K562 (cell line): ENCODE measurements around the gene DCPS. TPM values are rescaled to one million over a fixed set of nuclear protein-coding genes. Genes with fewer than 3 reads are reported as not detected.

Experiments
- ARNT ChIP-seq, 2 experiments: fragments of 450-650 bp; IDR thresholded peaks; 2 replicates each; pipeline ENCODE4 v1.6.1; 2016; ENCODE audit warnings: mild to moderate bottlenecking in 1 of 2
- C11orf30 ChIP-seq: fragments of 450-650 bp; IDR thresholded peaks from 2 replicates; pipeline ENCODE4 v1.6.1; 2016; ENCODE audit warnings: low read depth, mild to moderate bottlenecking
- CCNT2 ChIP-seq: IDR thresholded peaks from 2 replicates; pipeline ENCODE4 v1.6.1; 2011; ENCODE audit warnings: borderline replicate concordance, low read depth, mild to moderate bottlenecking, moderate library complexity, mixed read lengths, low read length; ENCODE audit not compliant: insufficient read length; ENCODE audit errors: extremely low read depth
- COPS2 ChIP-seq: fragments of 450-650 bp; conservative IDR thresholded peaks from 2 replicates; pipeline ENCODE4 v1.6.1; 2016; ENCODE audit warnings: mild to moderate bottlenecking, moderate library complexity
- GABPB1 ChIP-seq: sonication (generic); formaldehyde crosslinking; IDR thresholded peaks from 2 replicates; pipeline ENCODE4 v1.8.0; 2022; ENCODE audit warnings: mild to moderate bottlenecking, missing genetic modification reagents
- GTF2B ChIP-seq: IDR thresholded peaks from 2 replicates; pipeline ENCODE4 v1.6.1; 2011; ENCODE audit not compliant: insufficient read length; ENCODE audit errors: extremely low read depth
- KLF1 ChIP-seq: fragments of 450-650 bp; IDR thresholded peaks from 2 replicates; pipeline ENCODE4 v1.6.1; 2016; ENCODE audit warnings: missing genetic modification characterization, missing compliant biosample characterization
- LCOR ChIP-seq: sonication (generic); formaldehyde crosslinking; IDR thresholded peaks from 2 replicates; pipeline ENCODE4 v1.8.0; 2022; ENCODE audit warnings: mild to moderate bottlenecking, missing genetic modification reagents
- PML ChIP-seq: IDR thresholded peaks from 2 replicates; pipeline ENCODE4 v1.6.1; 2012; ENCODE audit warnings: low read length, inconsistent platforms
- RAD51 ChIP-seq: fragments of 450-650 bp; IDR thresholded peaks from 2 replicates; pipeline ENCODE4 v1.7.1; 2016; ENCODE audit warnings: low read depth, mild to moderate bottlenecking, borderline replicate concordance
- RBBP5 ChIP-seq: fragments of 200-600 bp; sonication (generic); IDR thresholded peaks from 2 replicates; pipeline ENCODE4 v1.6.1; 2012; ENCODE audit warnings: borderline replicate concordance, mild to moderate bottlenecking, low read length, control low read depth, inconsistent platforms; ENCODE audit not compliant: insufficient read depth, poor library complexity, severe bottlenecking
- RERE ChIP-seq: sonication (generic); formaldehyde crosslinking; IDR thresholded peaks from 2 replicates; pipeline ENCODE4 v1.8.0; 2023; ENCODE audit warnings: missing genetic modification reagents, mild to moderate bottlenecking, borderline replicate concordance
- SP1 ChIP-seq: sonication (generic); formaldehyde crosslinking; IDR thresholded peaks from 2 replicates; pipeline ENCODE4 v1.8.1; 2022; ENCODE audit warnings: mild to moderate bottlenecking, missing genetic modification reagents
- STAT6 ChIP-seq: sonication (generic); formaldehyde crosslinking; IDR thresholded peaks from 2 replicates; pipeline ENCODE4 v1.8.1; 2023; ENCODE audit warnings: mild to moderate bottlenecking, missing genetic modification reagents
- SUPT5H ChIP-seq: fragments of 450-650 bp; IDR thresholded peaks from 2 replicates; pipeline ENCODE4 v1.6.1; 2016
- THRAP3 ChIP-seq: fragments of 450-650 bp; IDR thresholded peaks from 2 replicates; pipeline ENCODE4 v1.6.1; 2016; ENCODE audit warnings: mild to moderate bottlenecking, inconsistent platforms, borderline replicate concordance
- ZBTB12 ChIP-seq: fragments of 250-450 bp; sonication (Bioruptor Pico); IDR thresholded peaks from 2 replicates; pipeline ENCODE4 v1.4.0; 2020
- polyA plus RNA-seq, 8 experiments: library from polyadenylated mRNA; depleted of rRNA in 4 of 8; stranded (reverse) in 5 of 8; unstranded in 3 of 8; fragments of >200 nt; fragmentation: Nextera tagmentation in 2 of 8; fragmentation: Illumina TruSeq in 1 of 8; extraction: Ambion mirVana in 2 of 8; extraction: Trizol in 1 of 8; gene quantifications; 2 replicates each; pipeline versions ENCODE4 v1.2.1 to v1.2.3, GENCODE V29; 2011 to 2014; ENCODE audit warnings: inconsistent platforms in 1 of 8, missing spikeins in 1 of 8
- total RNA-seq, 7 experiments: library from RNA; depleted of rRNA in 6 of 7; stranded (reverse); fragments of >200 nt in 6 of 7; fragmentation: Illumina TruSeq in 2 of 7; extraction: Trizol in 2 of 7; gene quantifications; 2 replicates each; pipeline versions ENCODE4 v1.2.1 to v1.2.3, GENCODE V29; 2011 to 2021; ENCODE audit warnings: low replicate concordance in 1 of 7

The DCPS gene
- total and polyA plus RNA-seq, 9 of the 15 experiments (the other 6 are each of a cell fraction or from before 2014, with no cell fraction given), result 8.7 to 38.1 (median 17.9) TPM

- TF ChIP-seq GABPB1 (CRISPR knock-in tag), result peak; percentile 93
- no peak for TF ChIP-seq RERE
- peak; percentile 77 for TF ChIP-seq PML
- peak; percentile 87 for TF ChIP-seq SUPT5H
- no peak for TF ChIP-seq ARNT (IDR thresholded peaks at IDR 0.05)
- peak; percentile 84 for TF ChIP-seq RBBP5
- TF ChIP-seq STAT6 (CRISPR knock-in tag), result no peak
- TF ChIP-seq CCNT2, result peak; percentile 67
- peak; percentile 99 for TF ChIP-seq C11orf30
- peak; percentile 87 for TF ChIP-seq RAD51
- TF ChIP-seq COPS2, result no peak
- no peak for TF ChIP-seq LCOR (CRISPR knock-in tag)
- TF ChIP-seq THRAP3, result no peak
- peak; percentile 97 for TF ChIP-seq SP1 (CRISPR knock-in tag)
- peak; percentile 43; the same call in 1 of the 2 replicates for TF ChIP-seq KLF1 (tag)
- peak; percentile 98 for TF ChIP-seq ZBTB12 (CRISPR knock-in tag)
- TF ChIP-seq GTF2B, result no peak
Measured at GRCh38 chr11:126268708-126269579, 34.9 kb upstream of the DCPS start, which contains the start of the genes FOXRED1 and SRPRA (continued).
